HG03103 (cell line): Measurements from ENCODE around the gene ADARB2.
A peak's percentile ranks its signal among the peaks of the same experiment; 100 is the strongest.

Experiments
- ATAC-seq: cut with Tn5 transposase; IDR thresholded peaks from one replicate; pipeline ENCODE4 v1.9.1; 2021; ENCODE audit warnings: low read depth; ENCODE audit not compliant: unreplicated experiment

Gene ADARB2

DNA sequence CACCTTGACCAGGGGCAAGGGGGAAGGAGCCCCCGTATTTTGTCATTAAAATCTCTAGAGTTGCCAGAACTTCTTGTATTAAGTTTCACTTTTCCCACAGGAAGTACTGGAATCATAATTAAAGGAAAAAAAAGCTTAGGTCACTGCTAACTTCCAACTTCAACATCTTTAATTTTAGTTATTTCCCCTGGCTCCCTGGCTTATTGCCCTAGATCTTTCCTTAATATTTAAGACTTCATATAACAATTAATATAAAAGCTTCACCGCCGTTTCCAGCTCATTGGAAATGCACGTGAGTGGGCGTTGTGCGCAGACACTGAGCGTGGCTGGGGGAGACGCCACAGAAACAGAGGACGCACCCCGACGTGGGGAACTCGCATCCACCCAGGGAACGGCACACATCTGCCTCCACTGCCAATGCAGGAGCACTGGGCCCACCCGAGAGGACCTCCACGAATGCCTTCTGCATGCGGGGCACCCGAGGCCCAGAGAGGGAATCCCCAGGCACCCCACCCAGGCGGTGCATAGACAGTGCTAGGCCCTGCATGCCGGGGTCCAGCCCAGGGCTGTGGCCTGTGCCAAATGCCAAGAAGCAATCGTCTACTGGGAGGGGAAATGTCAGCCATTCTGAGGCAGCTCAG is 72.2 kb downstream of the ADARB2 start:
- ATAC-seq, result no peak

DNA sequence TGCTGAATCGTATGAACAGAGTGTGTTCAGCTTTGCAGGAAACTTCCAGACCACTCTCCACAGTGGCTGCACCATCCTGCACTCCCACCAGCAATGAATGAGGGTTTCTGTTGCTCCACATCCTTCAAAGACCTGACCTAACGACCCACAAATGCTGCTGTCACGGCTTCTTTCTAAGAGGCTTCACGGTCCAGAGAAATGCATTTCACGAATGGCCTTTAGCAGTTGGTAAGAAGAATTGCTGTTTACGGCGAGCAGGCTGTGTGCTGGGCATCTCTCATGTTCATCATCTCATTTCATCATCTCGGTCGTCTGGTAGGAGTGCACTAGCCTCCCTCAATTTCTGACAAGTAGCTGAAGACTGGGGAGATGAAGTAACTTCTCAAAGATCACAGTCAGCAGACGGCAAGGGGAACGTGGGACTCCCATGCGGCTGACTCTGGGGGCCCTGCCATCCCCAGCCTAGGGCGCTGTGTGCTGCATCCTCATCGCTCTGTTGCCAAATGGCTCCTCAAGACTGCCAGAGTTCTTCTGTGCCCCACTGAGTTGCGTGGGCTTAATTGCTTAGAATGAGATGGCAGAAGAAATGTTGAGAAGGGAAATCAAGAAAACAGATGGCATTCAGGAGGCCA is 72.9 kb downstream of the ADARB2 start:
- no peak for ATAC-seq

DNA sequence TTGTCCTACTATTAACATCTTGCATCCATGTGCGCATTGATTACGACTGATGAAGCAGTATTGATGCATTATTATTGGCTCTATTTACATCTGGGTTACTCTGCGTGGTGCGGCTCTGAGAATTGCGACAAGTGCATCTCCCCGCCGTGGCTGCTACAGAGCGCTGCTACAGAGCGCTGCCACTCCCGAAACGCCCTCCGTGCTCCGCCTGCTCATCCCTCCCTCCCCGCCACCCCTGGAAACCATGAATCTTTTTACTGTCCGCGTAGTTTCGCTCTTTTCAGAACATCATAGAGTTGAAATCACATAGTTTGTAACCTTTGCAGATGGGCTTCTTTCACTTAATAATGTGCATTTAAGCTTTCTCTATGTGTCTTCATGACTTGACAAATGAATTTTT is 74.1 kb downstream of the ADARB2 start:
- ATAC-seq, result no peak

DNA sequence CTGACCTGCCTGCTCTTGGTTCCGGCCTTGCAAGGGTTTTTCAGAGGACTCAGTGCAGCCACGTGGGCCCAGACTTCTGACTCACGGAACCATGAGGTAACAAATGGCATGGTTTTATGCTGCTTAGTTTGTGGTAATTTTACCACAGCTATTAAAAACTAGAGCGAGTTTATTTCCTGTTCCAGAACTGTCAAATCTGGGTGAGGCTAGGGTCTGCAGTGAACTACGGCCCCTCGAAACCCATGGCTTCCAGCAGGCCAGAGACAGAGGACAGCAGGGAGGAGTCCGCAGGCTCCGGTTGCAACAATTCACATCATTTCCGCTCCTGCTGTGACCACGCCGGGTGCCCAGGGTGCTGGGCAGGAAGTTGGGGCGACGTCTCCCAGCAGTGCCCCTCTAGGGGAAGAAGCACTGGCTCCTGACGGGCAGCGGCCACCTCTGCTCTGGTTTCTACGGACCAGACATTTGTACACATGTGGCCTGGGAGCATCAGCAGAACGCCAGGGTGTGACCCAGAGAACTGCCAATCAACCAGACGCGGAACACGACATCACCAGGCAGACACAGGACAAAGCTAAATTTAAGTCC is 74.8 kb downstream of the ADARB2 start:
- ATAC-seq, result peak; percentile 37

DNA sequence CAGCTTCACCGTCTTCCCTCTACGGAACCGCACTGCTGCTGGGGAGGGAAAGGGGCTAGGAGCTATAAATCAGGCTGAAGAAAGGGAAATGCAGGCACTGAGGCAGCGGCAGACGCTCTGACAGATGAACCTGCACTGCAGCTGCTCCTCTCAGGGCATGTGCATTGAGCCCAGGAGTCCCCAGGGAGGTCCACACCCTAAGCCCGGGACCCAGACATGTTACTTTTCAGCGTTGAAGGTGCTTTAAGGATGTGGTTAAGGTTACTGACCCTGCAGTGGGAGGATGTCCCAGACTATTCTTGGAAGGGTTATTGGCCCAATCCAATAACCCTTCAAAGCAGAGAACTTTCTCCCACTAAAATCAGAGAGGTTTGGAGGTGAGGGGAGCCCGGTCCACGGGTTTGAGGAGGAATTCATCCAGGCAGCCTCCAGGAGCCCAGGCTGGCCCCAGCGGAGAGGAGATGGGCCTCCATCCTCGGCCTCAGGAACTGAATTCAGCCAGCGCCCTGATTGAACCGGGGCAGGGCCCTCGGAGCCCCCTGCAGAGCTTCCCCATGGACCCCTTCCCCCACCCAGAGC is 75.4 kb downstream of the ADARB2 start:
- peak; percentile 82 for ATAC-seq

DNA sequence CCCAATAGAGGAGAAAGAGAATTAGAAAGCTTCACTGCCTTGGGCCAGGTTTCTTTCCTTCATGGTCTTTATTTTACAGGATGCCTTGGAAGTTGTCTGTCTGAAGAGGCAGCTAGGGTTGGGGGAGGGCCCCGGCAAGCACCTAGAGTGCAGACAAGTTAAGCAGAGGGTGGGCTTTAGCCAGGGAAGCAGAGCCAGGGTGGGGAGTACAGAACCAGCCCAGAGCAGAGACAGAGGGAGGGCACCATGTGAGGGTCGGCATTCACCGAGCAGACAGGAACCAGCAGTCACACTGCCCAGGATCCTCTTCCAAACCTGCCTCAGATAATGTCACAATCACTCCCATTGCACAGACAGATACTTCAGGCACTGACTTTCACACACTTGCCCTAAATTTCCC is 75.9 kb downstream of the ADARB2 start:
- ATAC-seq, result no peak

DNA sequence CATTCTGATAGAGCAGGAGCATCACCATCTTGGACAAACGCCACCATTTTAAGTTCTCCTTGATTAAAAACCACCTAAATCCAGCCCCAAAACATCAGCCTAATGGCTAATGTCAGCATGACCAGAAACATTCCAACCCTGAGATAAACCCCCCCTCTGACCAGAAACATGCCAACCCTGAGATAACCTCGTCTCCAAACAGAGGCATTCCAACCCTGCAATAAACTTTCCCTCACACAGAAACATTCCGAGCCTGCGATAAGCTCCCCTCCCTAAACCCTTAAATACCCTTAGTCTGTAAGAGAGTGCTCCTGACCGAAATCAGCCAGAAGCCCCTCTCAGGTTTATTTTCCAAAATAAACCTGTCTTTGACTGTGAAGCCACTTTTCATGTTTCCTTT is 76.5 kb downstream of the ADARB2 start:
- ATAC-seq, result no peak

DNA sequence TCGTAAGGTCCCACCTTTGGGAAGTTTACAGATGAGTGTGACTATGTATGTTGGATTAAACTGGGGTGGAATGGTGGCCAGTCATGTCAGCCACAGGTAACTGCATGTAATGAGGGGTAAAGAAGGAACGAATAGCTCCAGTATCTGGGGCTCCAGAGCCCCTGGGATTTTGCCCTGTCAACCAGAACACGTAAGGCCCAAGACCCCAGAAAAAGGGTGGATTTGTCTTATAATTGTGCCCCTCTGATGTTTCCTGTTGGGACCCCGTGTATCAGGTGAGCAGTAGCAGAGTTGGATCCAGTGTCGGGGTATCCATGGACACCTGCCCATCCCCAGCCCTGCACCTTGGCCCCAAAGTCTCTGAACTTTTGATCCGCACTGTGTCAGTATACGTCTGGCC is 76.9 kb downstream of the ADARB2 start:
- no peak for ATAC-seq

DNA sequence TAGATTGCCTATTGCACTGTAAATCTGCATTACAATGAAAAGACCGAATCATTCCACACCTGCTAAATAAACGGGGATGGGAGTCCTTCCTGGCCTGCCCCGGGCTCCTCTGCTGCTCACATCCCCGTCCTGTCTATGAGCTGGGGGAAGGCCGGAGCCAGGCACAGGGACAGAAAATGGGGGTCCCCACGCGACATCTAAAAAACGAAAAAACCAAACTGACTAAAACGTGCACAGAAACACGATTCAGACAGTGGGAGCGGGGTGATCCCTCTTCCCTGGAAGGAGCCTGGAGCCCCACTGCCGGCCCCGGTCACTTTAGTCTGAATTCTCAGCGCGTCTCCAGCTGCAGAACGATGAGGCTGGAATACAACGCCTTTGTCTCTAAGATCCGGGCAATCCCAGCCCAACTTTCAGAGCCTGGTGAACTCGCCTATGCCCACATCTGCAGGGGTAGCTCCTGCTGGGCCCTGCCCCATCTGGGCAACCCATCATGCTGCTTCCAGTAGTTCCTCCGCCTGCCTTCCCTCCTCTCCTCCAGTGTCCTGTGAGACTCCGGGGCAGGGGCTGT is 78.0 kb downstream of the ADARB2 start:
- ATAC-seq, result no peak

DNA sequence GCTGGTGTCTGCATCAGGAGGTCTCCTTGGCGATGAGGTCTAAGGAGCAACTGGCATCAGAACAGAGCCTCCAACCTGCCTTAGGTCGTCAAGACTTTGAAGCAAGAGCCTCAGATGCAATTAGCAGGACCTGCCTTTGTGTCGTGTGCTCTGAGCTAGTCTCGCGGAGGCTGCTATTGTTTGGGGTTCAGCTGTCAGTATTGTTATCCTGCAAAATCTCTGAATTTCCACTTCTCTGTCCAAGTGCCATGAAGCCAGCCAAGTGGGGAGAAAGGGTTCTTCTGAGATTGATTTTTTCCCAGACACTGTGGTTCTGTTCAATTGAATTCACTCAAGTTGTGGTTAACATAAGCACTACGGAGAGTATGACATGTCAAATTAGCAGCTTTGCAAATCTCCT is 78.7 kb downstream of the ADARB2 start:
- no peak for ATAC-seq

DNA sequence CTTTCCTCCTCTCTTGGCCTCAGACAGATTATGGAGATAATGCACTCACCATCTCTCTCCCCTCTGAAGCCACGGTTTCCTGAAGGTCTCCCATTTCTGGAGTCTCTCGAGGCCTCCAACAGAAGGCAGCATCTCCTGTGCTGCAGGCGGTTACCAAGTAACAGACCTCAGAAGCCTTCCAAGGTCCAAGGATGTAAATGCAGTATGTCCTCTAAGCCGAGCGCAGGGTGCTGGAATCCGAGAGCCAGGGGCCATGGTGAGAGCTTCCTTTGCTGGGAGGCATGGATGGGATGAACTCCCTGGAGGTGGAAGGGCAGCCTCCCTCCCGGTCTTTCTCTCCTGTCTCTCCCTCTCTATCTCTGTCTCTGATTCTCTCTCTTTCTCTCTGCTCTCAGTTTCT is 79.8 kb downstream of the ADARB2 start:
- ATAC-seq, result no peak

DNA sequence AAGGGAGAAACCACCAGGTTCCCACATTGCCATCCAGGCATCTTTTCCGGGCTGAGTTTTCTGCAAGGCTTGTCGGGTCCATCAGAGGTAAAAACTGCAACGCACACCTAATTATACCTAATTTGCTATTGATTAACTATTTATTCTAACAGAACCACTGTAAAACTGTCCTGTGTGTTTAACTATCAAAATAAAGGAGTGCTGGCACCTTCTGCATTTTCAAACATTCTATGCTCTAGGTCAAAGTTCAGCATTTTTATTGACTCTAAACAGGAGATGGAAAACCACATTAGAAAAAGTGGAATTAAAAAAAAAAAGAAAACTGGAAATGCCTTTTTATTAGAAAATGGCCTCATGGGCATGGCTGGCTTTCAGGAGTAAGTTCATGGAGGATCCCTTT is 82.0 kb downstream of the ADARB2 start:
- no peak for ATAC-seq

DNA sequence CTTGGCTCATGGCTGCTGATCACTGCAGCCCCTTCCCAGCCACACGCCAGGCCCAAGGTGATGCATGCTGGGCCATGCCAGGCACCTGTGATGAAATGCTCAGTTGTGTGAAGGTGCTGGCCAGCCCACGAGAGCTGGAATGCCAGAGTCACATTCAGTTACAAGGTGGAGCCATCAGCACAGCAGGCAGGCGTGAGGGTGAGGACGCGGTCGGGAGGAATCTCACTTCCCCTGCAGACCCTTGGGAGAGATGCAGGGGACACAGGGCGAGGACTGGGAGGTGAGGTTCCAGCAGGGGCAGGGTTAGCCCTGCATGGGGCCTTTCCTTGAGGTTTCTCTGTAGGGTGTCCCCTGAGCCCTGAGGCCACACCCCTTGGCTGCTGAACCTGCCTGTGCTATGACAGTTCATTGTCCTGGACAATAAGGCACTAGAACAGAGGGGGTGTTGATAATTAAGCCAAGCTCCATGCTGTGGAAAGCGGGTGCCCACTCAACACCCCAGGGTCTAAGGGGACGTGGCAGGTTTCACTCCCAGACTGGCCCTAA is 82.4 kb downstream of the ADARB2 start:
- ATAC-seq, result no peak

DNA sequence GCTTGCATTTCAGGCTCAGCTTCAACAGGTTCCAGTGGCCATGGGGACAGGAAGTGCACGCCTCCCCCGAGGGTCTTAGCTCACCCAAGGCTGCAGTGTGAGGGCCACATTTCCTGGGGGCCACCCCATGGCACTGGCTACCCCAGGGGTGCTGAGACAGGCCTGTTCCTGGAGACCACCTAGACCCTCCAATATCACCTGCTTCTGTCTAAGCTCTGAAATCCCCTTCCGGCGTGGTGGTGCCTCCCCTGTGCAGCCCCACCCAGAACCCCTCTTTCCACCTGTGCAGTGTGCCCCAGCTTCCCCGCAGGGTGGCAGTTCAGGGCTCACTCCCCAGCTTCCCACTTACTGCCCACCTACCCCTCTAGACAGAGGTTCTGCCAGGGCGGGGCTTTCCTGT is 83.1 kb downstream of the ADARB2 start:
- no peak for ATAC-seq

DNA sequence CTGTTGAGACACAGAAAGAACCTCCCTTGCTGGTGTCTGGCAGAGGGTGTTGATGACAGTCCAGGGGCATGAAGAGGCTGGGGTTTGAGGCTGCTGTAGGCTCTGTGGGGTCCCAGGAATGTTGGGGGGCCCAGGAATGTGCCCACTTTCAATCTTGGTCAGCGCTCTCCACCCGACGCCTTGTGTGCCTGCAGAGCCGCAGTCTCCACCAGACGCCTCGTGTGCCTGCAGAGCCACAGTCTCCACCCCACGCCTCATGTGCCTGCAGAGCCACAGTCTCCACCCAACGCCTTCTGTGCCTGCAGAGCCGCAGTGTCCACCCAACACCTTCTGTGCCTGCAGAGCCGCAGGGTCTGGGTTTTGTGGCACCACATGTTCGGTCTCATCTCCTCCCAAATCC is 84.0 kb downstream of the ADARB2 start:
- no peak for ATAC-seq

DNA sequence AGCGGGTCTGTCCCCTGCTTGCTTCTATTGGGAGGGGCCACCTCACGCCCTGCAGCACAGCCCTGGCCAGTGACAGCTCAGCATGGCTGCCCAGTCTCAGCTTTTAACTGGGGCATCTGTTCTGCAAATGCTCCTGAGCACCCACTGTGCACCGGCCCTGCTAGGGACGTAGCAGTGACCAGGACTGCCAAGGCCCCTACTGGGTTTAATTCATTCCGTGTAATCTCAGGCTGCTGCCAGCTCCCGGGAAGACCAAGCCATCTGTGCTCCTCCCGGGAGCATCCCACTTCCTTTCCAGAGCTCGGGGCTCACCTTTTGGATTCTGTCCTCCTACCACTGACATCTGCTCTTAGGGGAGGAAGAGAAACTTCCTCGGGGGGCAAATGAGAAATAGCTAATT is 85.2 kb downstream of the ADARB2 start:
- ATAC-seq, result no peak

DNA sequence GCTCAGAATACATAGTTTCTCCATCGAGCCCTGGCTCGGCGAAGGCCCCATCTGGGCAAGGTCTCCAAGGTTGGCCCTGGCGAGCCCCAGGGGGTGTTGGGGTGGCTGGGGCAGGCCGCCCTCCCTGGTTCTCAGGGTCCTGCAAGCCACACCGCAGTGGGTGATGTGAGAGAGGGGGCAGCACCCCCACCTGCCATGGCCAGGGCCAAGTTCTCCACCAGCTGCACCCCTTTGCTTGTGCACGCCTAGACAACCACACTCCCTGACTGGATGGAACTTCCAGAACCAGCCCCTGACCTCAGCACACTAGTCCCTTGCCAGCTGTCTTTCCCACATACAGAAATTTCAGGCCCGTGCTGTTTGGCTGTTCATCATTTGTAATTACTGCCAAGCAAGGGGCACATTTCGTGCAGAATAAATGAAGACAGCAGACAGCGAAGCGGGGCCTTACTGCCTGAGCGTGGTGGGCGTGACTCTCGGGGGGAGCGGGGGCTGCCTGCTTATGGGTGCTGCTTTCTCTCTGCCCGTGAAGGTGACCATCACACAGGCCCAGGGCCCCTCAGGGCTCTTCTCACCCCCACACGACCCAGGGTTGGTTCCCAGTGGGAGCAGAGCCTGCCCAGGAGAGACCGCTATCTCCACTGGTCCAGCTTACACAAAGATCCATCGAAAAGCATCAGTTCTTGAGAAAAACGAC is 85.9 kb downstream of the ADARB2 start:
- no peak for ATAC-seq

DNA sequence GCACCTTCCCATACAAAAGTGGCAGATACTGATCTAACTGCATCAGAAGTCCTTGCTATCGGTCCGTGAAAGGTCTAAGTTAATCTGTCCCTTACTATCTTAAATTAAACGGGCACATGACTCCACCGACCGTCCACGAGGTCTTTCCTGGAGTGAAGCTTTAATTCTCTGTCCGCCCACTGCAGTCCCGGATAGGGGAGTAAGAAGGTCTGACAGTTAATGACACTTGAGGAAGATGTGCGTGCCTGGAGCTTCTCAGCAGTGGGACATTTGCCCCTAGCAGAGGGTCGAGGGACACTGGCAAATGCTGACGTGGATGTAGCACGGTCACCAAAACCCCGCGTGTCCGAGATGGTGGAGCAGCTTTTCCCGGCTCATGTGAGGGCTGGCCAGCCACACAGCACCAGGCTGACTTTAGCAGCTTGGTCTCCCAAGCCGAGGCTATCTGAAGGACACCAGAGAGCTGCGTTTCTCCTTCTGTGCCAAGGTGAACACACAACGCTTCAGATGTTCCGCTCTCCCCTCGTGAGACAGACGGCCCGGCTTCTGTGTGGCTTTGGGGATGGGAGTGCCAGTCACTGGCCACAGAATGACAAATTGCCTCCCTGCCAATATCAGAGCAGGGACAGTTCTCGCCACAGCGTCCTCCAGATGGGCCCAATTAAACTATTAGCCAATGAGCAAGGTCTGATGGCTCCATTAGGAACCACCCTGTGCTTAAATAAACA is 86.6 kb downstream of the ADARB2 start:
- ATAC-seq, result no peak

DNA sequence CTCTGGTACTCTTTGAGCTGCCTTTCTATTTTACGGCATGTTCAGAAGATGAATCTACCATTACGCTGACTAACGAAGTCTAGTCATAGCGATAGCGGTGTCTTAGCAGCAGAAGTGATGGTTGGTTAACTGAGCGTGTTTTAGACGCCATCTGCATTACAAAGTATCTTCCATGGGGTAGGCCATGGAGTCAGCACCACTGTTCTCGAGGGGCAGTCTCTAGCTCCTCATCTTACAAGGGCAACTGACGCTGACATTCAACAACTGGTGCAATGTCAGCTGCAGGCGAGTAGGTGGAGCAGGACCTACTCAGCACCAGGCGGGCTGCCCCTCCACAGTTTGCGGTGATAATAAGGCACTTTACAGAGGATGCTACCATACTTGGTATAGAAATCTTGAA is 88.7 kb downstream of the ADARB2 start:
- peak; percentile 62 for ATAC-seq

DNA sequence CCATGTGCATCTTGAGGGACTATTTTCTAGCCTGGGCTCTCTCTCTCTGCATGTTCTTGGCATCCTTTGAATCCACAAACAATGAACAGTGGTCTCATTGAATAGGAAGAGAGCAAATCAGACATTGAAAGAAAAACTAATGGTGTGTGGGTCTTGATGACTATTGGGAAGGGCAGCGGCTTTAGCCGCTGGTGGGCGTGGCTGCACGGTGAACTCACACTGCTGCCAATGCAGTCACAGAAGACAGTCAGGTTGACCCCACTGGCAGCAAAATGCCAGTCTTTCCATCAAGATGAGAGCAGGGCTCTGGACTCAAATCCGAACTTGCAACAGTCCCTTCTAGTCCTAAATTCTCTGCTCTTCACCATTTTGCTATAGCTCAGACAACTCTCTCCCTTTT is 91.0 kb downstream of the ADARB2 start:
- no peak for ATAC-seq
